HG03558 (cell line): ENCODE results near the gene MGAT3.

ENCODE experiments used
- ATAC-seq: cut with Tn5 transposase; IDR thresholded peaks from one replicate; pipeline ENCODE4 v1.9.1; 2021; ENCODE audit warnings: moderate number of reproducible peaks; ENCODE audit not compliant: unreplicated experiment; ENCODE audit errors: extremely low read depth

The MGAT3 gene

GRCh38 chr22:39487826-39488520 lies 31.2 kb downstream of the MGAT3 start:
- no peak for ATAC-seq

GRCh38 chr22:39488563-39489083 lies 31.8 kb downstream of the MGAT3 start:
- ATAC-seq, result no peak

GRCh38 chr22:39489094-39490068 lies 32.6 kb downstream of the MGAT3 start:
- ATAC-seq, result no peak

- ATAC-seq, result no peak
Measured at GRCh38 chr22:39490135-39490798, 33.5 kb downstream of the MGAT3 start.

- no peak for ATAC-seq
Measured at GRCh38 chr22:39490966-39491680, 34.3 kb downstream of the MGAT3 start.

- ATAC-seq, result no peak
Measured at GRCh38 chr22:39491696-39492095, 34.9 kb downstream of the MGAT3 start.

- ATAC-seq, result no peak
Measured at GRCh38 chr22:39492186-39492585, 35.4 kb downstream of the MGAT3 start.

- no peak for ATAC-seq
Measured at GRCh38 chr22:39493759-39494158, 36.9 kb downstream of the MGAT3 start.

- no peak for ATAC-seq
Measured at GRCh38 chr22:39494471-39495120, 37.8 kb downstream of the MGAT3 start.

- ATAC-seq, result no peak
Measured at GRCh38 chr22:39496131-39496838, 39.5 kb downstream of the MGAT3 start.

- ATAC-seq, result no peak
Measured at GRCh38 chr22:39497429-39497828, 40.6 kb downstream of the MGAT3 start.

GRCh38 chr22:39498368-39498767 lies 41.6 kb downstream of the MGAT3 start:
- ATAC-seq, result no peak

- no peak for ATAC-seq
Measured at GRCh38 chr22:39498802-39499201, 42.0 kb downstream of the MGAT3 start.

GRCh38 chr22:39500101-39500500 lies 43.3 kb downstream of the MGAT3 start:
- no peak for ATAC-seq

GRCh38 chr22:39501644-39502108 lies 44.9 kb downstream of the MGAT3 start:
- ATAC-seq, result no peak

GRCh38 chr22:39502109-39502788 lies 45.4 kb downstream of the MGAT3 start, which contains the start of gene MIEF1:
TSS of gene MIEF1 (plus strand) at chr22:39502290. CDS start at chr22:39511295, 9,005 bp downstream.
- no peak for ATAC-seq

- no peak for ATAC-seq
Measured at GRCh38 chr22:39502789-39503409, 46.1 kb downstream of the MGAT3 start.

- ATAC-seq, result no peak
Measured at GRCh38 chr22:39503630-39504029, 46.8 kb downstream of the MGAT3 start.
